GM19438 (cell line): ENCODE data around the gene C1orf232.

Experiments
- ATAC-seq: cut with Tn5 transposase; IDR thresholded peaks from one replicate; pipeline ENCODE4 v1.9.1; 2021; ENCODE audit warnings: low read depth; ENCODE audit not compliant: unreplicated experiment

C1orf232 gene

DNA sequence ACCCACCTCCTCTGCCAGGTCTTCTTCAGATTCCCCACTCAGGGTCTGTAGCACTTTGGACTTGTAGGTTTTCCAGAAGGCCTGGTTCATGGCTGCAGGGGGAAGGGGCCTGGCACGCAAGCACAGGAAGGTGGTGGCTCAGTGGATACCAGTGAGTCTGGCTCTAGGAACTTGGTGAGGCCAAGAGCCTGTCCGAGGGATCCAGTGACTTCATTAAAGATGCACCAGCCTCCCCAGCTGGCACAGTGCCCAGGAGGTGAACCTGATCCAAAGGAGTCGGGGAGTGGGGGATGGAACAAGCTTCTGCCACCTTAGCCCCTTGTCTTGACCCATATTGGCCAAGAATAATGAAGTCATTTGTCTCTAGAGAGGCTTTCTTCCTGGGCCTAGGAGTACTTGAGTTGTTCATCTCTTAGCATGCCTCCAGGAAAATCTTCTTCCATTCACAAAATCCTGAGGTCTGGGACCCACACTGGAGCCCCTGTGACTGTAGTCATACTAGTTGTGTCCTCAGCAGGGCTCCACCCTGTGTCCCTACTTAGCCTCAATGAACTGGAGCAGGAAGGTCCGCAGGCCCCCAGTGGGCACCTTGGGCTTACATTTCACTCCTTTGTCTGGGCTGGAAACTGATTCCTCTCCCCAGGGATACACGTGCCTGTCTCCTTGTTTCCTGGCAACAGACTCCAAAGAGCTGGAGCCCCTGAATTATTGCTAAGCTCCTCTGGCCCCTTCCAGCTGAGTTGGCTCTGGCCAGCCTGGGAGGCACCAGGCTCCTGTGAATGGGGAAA is at the start of gene C1orf232:
TSS of gene C1orf232 (minus strand) at position 554 of the 788 bp plus-strand sequence. CDS start at position 90, 464 bp downstream.
- ATAC-seq, result no peak

DNA sequence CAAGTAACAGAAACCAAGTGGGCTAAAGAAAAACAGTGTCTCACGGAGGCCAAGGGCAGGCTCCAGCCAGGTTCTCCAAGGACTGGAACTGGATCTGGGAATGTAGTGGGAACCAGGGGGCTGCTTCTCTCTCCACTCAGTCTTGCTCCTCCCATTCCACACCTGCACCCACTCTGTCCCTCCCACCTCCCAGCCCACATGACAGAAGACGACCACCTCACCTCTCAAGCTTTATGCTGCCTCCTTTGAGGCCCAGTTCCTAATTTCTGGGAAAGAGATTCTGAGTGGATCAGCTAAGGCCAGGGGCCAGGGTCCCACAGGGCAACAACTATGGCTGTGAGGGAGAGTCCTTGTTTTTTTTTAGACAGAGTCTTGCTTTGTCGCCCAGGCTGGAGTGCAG is 46.5 kb upstream of the C1orf232 start:
- no peak for ATAC-seq

DNA sequence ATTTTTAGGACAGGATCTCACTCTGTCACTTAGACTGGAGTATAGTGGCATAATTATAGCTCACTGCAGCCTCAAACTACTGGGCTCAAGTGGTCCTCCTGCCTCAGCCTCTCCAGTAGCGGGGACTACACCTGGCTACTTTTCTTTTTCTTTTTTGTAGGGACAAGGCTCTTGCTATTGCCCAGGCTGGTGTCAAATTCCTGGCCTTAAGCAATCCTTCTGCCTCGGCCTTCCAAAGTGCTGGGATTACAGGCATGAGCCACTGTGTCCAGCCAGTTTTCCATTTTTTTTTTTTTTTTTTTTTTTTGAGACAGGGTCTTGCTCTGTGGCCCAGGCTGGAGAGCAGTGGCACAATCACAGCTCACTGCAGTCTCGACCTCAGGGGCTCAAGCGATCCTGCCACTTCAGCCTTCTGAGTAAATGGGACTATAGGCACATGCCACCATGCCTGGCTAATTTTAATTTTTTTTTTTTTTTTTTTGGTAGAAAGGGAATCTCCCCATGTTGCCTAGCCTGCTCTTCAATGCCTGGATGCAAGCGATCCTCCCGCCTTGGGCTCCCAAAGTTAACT is 44.7 kb upstream of the C1orf232 start:
- no peak for ATAC-seq

DNA sequence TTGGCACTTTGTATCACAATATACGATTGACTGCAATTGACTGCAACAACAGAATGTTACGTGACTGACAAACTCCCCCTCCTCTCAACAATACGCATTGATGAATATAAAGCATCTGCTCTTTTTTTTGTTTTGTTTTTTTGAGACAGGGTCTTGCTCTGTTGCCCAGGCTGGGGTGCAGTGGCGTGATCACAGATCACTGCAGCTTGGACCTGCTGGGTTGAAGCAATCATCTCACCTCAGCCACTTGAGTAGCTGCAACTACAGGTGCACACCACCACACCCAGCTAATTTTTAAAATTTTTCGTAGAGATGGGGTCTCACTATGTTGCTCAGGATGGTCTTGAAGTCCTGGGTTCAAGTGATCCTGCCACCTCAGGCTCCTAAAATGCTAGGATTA is 44.0 kb upstream of the C1orf232 start:
- ATAC-seq, result no peak

DNA sequence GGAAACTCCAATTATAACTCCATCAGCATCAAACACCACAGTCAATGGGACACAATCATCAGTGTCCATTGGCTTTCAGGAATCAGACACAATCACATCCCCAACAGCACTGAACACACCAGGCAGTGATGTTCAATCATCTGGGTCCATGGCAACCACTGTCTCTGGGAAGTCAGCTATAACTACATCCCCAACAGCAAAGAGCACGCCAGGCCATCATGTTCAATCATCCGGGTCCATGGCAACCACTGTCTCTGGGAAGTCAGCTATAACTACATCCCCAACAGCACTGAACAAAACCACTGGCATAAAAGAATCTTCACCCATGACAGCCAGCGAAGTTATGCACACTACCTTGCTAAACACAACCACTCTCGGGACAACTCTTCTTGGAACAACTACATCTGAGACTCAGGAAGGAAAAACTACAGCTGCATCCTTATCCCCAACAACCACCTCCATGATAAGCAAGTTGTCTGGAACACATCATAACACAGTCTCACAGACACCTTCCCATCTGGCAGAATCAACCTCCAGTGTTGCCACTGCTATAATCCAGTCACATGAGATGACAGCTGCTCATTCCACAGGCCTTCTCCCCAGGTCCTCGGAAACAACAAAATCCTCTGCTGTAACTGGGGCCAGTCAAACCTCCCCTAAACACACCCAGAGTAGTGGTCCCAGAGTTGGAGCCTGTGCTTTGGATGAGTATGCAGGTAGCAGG is 41.5 kb upstream of the C1orf232 start:
- ATAC-seq, result no peak

DNA sequence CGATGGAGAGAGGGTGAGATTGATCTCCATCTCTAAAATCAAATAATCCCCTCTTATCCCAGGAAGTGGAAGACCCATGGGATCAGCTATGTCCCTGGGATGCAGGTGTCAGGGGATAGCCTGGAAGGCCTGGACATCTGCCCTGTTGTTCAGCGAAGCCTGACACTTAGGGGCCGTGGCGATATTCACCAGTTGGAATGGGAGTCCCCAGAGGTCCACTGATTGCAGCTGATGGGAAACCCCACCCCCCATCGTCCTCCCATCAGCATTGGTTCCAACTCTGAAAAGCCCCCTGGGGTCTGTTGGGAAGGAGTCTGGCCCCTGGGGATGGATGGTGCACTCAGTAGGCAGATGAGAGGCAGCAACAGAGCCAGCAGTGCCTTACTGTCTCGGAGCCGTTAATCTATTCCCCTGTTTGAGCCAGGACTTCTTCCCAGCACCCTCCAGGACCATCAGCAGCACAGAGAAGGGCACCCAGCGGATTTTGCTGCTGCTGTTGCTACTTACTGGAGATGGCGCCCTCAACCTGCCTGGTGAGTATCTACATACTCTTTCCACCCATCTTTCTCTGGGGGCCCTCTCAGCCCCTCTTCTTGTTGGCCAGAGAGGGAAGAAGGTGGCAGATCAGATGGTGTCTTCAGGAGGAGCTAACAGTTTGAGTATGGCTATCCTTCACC is 35.0 kb upstream of the C1orf232 start:
- no peak for ATAC-seq

DNA sequence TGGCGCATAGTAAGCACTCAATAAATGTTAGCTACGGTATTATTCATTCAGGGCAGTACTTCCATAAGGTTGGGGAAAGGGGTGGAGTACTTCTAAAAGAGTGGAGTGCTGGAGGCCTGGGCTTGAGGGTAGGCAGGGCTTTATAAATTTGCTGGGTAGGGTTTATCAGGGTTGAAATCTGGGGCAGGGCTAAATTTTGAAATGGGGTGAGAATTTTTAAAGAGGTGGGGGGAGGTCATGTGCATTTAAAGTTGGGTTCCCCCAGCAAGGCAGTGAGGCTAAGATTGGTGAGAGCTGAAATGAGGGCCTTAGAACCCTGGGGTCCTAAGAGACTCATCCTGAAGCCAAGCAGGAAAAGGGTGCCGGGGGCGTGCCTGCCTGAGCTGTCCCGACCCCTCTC is 31.6 kb upstream of the C1orf232 start:
- ATAC-seq, result no peak

DNA sequence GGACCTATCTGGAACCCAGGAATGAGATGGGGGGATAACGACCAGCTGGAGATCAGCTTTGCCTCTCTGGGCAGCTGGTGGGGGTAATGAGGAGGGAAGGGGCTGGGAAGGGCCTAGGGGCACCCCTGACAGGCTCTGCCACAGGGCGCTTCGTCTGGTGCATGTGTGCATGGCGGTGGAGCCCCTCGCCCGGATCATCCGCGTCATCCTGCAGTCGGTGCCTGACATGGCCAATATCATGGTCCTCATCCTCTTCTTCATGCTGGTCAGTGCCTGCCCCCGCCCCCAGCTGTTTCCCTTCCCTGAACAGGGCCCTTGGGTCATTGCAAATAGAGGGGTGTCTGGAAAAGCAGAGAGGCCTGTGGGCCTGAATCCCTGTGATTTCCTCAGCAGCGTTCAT is 29.1 kb upstream of the C1orf232 start:
- no peak for ATAC-seq

DNA sequence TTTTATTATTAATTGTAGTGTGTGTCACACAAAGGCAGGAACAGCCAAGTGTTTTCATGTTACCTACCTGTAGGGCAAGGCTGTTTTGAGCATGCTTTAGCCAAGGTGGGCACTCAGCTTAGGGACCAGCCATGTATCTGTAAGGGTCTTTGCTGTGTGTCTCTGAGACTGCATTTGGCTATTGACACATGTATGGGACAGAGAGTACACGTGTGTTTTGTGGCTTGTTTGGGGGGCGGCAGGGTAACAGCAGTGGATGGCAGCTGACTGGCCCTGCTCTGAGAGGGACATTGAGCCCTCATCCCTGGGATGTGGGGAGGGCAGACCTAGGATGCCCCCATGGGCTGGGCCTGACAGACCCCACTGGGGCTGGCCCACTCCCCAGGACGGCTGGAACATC is 28.5 kb upstream of the C1orf232 start:
- ATAC-seq, result no peak

DNA sequence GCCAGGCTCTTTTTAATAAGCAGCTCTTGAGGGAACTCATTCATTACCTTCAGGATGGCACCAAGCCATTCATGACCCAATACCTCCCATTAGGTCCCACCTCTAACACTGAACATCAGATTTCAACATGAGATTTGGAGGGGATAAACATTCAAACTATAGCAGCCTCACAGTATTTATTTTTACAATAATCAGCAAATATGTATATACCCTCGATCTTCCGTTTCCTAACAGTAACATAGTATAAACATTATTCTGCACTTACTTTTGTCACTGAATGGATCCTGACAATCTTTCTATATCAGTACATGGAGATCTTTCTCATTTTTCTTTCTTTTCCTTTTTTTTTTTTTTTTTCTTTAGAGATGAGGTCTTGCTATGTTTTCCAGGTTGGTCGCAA is 27.0 kb upstream of the C1orf232 start:
- no peak for ATAC-seq

DNA sequence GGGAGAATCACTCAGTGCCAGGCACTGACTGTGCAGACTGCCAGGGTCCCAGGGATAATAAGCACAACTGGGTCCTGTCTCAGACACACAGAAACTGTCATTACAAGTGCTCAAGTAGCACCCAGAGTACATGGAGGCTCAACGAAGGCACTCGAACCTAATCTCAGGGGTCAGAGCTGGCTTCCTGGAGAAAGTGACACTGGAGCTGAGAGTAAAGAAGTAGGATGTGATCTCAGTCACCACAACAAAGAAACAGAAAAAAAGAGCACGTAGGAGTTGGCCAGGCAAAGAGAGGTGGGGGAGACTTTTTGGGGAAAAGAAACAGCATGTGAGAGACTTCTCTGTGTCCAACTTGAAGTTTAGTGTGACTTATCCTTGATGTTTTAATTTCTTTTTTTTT is 23.0 kb upstream of the C1orf232 start:
- ATAC-seq, result no peak

DNA sequence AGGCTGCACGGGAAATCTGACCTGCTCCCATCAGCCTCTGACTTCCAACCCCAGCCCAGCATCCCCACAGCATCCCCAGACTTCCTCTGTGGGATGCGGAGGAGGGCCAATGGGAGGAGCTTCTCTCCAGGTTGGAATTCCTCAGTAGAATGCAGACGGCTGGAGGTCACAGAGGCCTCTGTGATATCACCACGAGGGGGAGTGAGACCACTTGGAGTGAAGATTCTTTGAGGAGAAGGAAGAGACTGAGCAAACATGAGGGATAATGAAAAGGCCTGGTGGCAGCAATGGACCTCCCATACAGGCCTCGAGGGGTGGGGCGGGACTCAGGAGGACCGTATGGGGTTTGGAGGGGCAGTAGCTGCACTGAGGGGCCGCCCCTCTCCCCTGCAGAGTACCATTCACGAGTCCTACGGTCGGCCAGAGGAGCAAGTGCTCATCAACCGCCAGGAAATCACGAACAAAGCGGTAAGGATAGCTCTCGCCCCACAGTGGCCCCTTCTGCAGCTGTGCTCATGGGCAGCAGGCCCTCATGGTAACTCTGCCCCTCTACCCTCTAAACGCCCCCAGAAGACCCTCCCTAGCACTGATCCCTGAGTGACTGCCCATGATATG is 21.7 kb upstream of the C1orf232 start, which contains the start of gene CATSPER4:
TSS of gene CATSPER4 (plus strand) at position 230 of the 615 bp plus-strand sequence. CDS start at position 256, 26 bp downstream.
- ATAC-seq, result no peak

DNA sequence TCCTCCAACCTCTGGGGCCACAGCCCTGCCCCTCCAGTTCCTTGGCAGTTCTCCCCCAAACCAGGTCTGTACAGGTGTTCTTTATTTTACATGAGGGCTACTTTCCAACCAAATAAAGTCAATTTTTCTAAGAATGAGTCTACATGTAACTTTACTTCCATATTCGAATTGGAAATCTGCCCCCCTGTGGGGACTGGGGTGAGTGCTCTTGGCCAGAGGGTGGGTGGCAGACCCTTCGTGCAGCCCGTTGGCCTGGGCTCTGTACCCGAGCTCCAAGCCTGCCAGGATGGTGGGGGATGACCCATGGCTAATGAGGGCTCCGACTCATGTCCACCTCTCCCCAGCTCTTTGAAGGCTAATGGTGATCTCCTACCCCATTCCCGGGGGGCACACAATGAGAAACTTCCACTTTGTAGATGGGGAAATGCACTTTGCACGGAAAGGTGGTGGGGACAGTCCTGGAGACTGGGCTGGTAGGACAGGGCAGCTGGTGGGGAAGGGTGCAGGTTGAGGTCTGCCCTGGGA is 21.1 kb upstream of the C1orf232 start:
- ATAC-seq, result no peak

DNA sequence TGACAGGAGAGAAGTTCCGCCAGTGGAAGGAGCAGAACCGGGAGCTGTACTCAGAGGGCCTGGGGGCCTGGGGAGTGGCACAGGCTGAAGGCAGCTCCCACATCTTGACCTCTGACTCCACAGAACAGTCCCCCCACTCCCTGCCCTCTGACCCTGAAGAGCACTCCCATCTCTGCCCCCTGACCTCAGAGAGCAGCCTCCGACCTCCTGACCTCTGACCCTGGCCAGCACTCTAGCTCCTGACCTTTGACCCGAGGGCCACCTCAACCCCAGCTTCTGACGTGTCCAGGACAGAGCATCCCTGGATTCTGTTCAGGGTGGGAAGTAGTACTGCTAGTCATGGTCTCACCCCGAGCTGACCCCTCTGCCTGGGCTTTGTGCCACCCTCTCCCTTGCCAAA is 20.6 kb upstream of the C1orf232 start:
- no peak for ATAC-seq

DNA sequence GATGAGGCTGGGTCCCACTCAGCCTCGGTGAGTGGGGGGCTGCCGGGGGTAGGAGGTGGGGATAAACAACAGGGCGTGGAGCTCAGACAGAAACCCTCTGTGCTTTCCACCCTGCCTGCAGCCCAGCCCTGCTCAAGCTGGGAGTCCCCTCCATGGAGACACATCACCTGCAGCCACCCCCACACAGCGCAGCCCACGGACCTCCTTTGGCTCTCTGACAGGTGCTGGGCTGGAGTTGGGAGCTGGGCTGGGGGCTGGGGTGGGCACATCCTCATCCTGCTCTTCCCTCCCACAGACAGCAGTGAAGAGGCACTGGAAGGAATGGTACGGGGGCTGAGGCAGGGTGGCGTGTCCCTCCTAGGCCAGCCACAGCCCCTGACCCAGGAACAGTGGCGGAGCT is 19.7 kb upstream of the C1orf232 start:
- ATAC-seq, result no peak

DNA sequence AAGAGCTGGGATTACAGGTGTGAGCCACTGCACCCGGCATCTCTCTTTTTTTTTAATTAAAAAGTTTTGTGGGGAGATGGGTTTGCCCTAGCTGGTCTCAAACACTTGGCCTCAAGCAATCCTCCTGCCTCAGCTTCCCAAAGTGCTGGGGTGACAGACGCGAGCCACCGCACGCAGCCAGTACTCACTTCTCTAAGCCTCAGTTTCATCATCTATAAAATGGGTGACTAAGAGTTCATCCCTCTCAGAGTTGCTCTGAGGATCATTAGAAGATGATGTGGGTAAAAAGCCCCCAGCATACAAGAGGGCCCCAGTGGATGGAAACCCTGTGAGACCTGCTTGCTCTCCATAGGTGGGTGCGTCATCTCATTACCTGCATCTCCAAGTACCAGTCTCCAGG is 19.1 kb upstream of the C1orf232 start:
- no peak for ATAC-seq

DNA sequence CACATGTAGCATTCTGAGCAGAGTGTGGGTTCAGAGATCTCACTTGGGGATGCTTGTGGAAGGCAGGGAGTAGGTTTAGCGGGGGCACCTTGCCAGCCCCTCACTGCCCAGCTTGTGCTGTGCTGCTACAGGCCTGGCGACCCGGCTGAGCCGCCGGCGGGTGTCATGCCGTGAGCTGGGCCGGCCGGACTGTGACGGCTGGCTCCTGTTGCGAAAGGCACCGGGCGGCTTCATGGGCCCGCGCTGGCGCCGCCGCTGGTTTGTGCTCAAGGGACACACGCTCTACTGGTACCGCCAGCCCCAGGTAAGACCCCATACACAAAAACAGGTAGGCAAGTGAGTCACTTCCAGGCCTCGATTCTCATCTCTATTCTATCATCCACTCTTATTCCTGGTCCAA is 16.1 kb upstream of the C1orf232 start:
- ATAC-seq, result no peak

DNA sequence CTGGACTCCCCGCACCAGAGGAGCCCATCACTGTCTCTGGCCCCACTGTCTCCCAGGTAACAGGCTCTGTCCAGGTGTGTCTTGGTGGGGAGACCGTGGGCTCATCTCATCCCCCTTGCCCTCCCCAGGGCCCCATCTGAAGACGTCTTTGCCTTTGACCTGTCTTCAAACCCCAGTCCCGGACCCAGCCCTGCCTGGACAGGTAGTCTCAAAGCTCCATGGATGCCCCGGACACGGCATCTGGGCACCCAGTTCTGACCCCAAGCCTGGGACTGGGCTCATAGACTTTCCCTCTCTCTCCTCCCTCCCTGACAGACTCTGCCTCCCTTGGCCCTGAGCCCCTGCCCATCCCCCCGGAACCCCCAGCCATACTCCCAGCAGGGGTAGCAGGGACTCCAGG is 15.3 kb upstream of the C1orf232 start:
- no peak for ATAC-seq

DNA sequence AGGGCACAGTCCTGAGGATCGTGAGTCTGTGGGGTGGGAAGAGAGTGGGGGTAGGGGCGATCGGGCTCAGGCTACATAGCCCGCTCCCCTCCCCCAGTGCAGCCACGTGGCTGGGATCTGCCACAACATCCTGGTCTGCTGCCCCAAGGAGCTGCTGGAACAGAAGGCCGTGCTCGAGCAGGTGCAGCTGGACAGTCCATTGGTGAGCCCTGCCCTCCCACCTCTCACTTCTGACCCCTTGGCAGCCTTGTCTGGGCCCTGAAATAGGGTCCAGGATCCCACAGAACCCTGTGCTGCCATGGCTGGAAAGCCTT is 13.6 kb upstream of the C1orf232 start:
- no peak for ATAC-seq

DNA sequence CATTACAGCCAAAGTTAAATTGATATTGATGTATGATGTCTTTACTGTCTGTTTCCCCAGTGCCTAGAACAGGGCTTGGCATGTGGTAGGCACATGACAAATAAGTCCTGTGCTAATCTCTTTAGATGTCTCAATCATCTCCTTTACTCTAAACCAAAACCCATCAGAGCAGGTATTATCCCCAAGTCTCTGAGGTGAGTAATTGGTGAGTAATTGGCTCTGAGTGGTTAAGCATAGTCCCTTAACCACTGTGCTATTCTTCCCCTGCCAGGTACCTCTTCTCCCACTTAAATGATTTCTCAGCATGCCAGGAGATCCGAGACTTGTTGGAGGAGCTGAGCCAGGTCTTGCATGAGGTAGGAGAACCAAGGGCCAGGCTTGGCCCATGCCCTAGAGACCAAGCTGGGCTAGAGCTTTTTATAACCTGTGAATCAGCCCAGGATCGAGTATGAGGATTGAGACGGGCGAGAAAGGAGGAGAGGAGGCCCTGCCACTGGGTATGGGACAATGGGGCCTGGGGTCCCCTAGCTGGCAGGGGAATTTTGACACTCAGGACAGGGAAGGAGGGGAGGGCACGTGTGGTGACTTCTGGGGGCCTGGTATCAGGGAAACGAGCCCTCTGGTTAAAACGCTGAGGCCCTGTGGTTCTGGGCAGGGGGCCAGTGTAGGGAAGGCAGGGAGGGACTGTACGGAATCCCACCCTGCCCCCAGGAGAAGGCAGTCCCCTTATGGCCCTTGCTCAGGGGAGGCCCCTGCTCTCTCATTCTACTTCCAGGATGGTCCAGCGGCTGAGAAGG is 13.0 kb upstream of the C1orf232 start:
- no peak for ATAC-seq
